ENCODE results near the gene TPP2. TPM values are rescaled to one million over a fixed set of nuclear protein-coding genes. Genes with fewer than 3 reads are reported as not detected.
A peak's percentile ranks its signal among the peaks of the same experiment; 100 is the strongest.

Gene TPP2
- total and polyA plus RNA-seq, 2 donors from 2014 or later: 14.7 to 42.2 TPM

GRCh38 chr13:102657630-102658029, 60.8 kb downstream of the TPP2 start:
- no peak overlapping the region for H3K9ac ChIP-seq (ENCODE audit: low read length in 3 of 3)
- peaks cover 0 to 2% (median 0%) of the 10 kb centered on the region in 3 donors for H3K4me1 ChIP-seq (ENCODE audit: control insufficient read depth in 2 of 3, insufficient read depth in 2 of 3, low read depth in 1 of 3, low read length in 3 of 3)
- H3K27me3 ChIP-seq (ENCODE audit: control insufficient read depth, insufficient read depth, low read length): no peaks in the 10 kb centered on the region
- no peak for FAIRE-seq
- H3K36me3 ChIP-seq (ENCODE audit: control insufficient read depth in 2 of 3, insufficient read depth in 3 of 3, low read length in 3 of 3): peaks cover 7 to 25% (median 9%) of the 10 kb centered on the region in 3 donors
- no peak overlapping the region for H3K27ac ChIP-seq (ENCODE audit: low read depth in 2 of 2, low read length in 2 of 2)
- intact Hi-C loops (cut with DNase I): no loop called here
- peaks cover 0 to 7% (median 0%) of the 10 kb centered on the region in 3 donors for H3K9me3 ChIP-seq (ENCODE audit: control insufficient read depth in 2 of 3, insufficient read depth in 1 of 3, low read length in 3 of 3)
- DNase-seq: no peak
- TF ChIP-seq CTCF (IDR thresholded peaks at IDR 0.05; ENCODE audit: borderline replicate concordance, extremely low read depth, insufficient read depth): peak; percentile 6
- no peak overlapping the region for H3K4me3 ChIP-seq (ENCODE audit: low read length in 3 of 3)

- Histone ChIP-seq H3K9me3 (ENCODE audit: control insufficient read depth in 2 of 3, insufficient read depth in 1 of 3, low read length in 3 of 3) (peaks cover 0 to 7% (median 0%) of the 10 kb centered on the region in 3 donors), H3K36me3 (ENCODE audit: control insufficient read depth in 2 of 3, insufficient read depth in 3 of 3, low read length in 3 of 3) (peaks cover 7 to 25% (median 9%) of the 10 kb centered on the region in 3 donors), H3K4me3 (ENCODE audit: low read length in 3 of 3) (no peak overlapping the region), H3K27me3 (ENCODE audit: control insufficient read depth, insufficient read depth, low read length) (no peaks in the 10 kb centered on the region), H3K9ac (ENCODE audit: low read length in 3 of 3) (no peak overlapping the region), H3K4me1 (ENCODE audit: control insufficient read depth in 2 of 3, insufficient read depth in 2 of 3, low read depth in 1 of 3, low read length in 3 of 3) (peaks cover 0 to 2% (median 0%) of the 10 kb centered on the region in 3 donors), H3K27ac (ENCODE audit: low read depth in 2 of 2, low read length in 2 of 2) (no peak overlapping the region)
- no peak for FAIRE-seq
- peak in 3 of 5 donors; percentile 64 to 79 (median 70) for DNase-seq
- intact Hi-C loops (cut with DNase I): no loop called here
- TF ChIP-seq CTCF (IDR thresholded peaks at IDR 0.05; ENCODE audit: borderline replicate concordance, extremely low read depth, insufficient read depth): no peak
These were observed 61.9 kb downstream of the TPP2 start for GRCh38 chr13:102658660-102659059.

- no peak for FAIRE-seq
- Histone ChIP-seq H3K9ac (ENCODE audit: low read length in 3 of 3) (no peak overlapping the region), H3K9me3 (ENCODE audit: control insufficient read depth in 2 of 3, insufficient read depth in 1 of 3, low read length in 3 of 3) (peaks cover 0 to 7% (median 0%) of the 10 kb centered on the region in 3 donors), H3K4me1 (ENCODE audit: control insufficient read depth in 2 of 3, insufficient read depth in 2 of 3, low read depth in 1 of 3, low read length in 3 of 3) (peaks cover 0 to 2% (median 0%) of the 10 kb centered on the region in 3 donors), H3K4me3 (ENCODE audit: low read length in 3 of 3) (no peak overlapping the region), H3K27ac (ENCODE audit: low read depth in 2 of 2, low read length in 2 of 2) (no peak overlapping the region), H3K36me3 (ENCODE audit: control insufficient read depth in 2 of 3, insufficient read depth in 3 of 3, low read length in 3 of 3) (peaks cover 7 to 25% (median 13%) of the 10 kb centered on the region in 3 donors), H3K27me3 (ENCODE audit: control insufficient read depth, insufficient read depth, low read length) (no peaks in the 10 kb centered on the region)
- no peak for TF ChIP-seq CTCF (IDR thresholded peaks at IDR 0.05; ENCODE audit: borderline replicate concordance, extremely low read depth, insufficient read depth)
- intact Hi-C loops (cut with DNase I): no loop called here
- DNase-seq: no peak
These were observed 62.5 kb downstream of the TPP2 start for GRCh38 chr13:102659168-102659713.
